Measurements from ENCODE around the gene PEAR1.

PEAR1 gene

GRCh38 chr1:156860628-156861423, 32.7 kb upstream of the PEAR1 start, which contains the start of gene NTRK1:
NTRK1 (plus strand) TSS chr1:156860865; CDS start chr1:156860935, 70 bp downstream.
- peak; percentile 46 to 71 for DNase-seq

GRCh38 chr1:156862584-156862983, 30.9 kb upstream of the PEAR1 start:
- no peak for DNase-seq

GRCh38 chr1:156862997-156863599, 30.4 kb upstream of the PEAR1 start:
- DNase-seq: no peak

- no peak for DNase-seq
These were observed 29.9 kb upstream of the PEAR1 start for GRCh38 chr1:156863631-156864030.

- no peak for DNase-seq
These were observed 28.7 kb upstream of the PEAR1 start for GRCh38 chr1:156864796-156865195.

- no peak for DNase-seq
These were observed 28.3 kb upstream of the PEAR1 start for GRCh38 chr1:156865258-156865657.

- DNase-seq: no peak
These were observed 27.7 kb upstream of the PEAR1 start for GRCh38 chr1:156865865-156866248.

GRCh38 chr1:156866249-156866909, 27.1 kb upstream of the PEAR1 start:
- DNase-seq: no peak

- DNase-seq: no peak
These were observed 25.2 kb upstream of the PEAR1 start for GRCh38 chr1:156868341-156868740.

- no peak for DNase-seq
These were observed 24.1 kb upstream of the PEAR1 start for GRCh38 chr1:156869455-156869854.

GRCh38 chr1:156873659-156874058, 19.9 kb upstream of the PEAR1 start:
- DNase-seq: no peak

GRCh38 chr1:156874142-156874541, 19.4 kb upstream of the PEAR1 start:
- DNase-seq: no peak

GRCh38 chr1:156874572-156875340, 18.8 kb upstream of the PEAR1 start:
- no peak for DNase-seq

GRCh38 chr1:156875341-156875615, 18.2 kb upstream of the PEAR1 start:
- no peak for DNase-seq

- no peak for DNase-seq
These were observed 17.2 kb upstream of the PEAR1 start for GRCh38 chr1:156876281-156876680.

GRCh38 chr1:156877433-156878170, 15.9 kb upstream of the PEAR1 start:
- no peak for DNase-seq

- DNase-seq: no peak
These were observed 13.6 kb upstream of the PEAR1 start for GRCh38 chr1:156879876-156880275.

- DNase-seq: no peak
These were observed 13.0 kb upstream of the PEAR1 start for GRCh38 chr1:156880473-156880872.

- no peak for DNase-seq
These were observed 12.4 kb upstream of the PEAR1 start for GRCh38 chr1:156881101-156881500.

- no peak for DNase-seq
These were observed 11.9 kb upstream of the PEAR1 start for GRCh38 chr1:156881663-156882062.

- no peak for DNase-seq
These were observed 11.0 kb upstream of the PEAR1 start for GRCh38 chr1:156882543-156882942.

- no peak for DNase-seq
These were observed 9.6 kb upstream of the PEAR1 start for GRCh38 chr1:156883919-156884318.
